Caco-2 (cell line): ENCODE data around the gene MGAT4A. TPM values are rescaled to one million over a fixed set of nuclear protein-coding genes. Genes with fewer than 3 reads are reported as not detected.

Source experiments
- BruUV-seq: library from RNA; stranded (reverse); fragments of 400-500 nt; replicated peaks from 2 replicates; lab custom pipeline; 2021; lab: Mats Ljungman, UMichigan
- CTCF ChIA-PET: fragments of 300-600 bp; sonication (Branson Sonifier 250); formaldehyde crosslinking; loops from one replicate; lab custom pipeline; 2022; ENCODE audit warnings: antibody characterized with exemption; lab: Charles Lee
- POLR2A ChIA-PET: fragments of 300-600 bp; sonication (Branson Sonifier 250); formaldehyde crosslinking; loops from one replicate; lab custom pipeline; 2022; ENCODE audit warnings: antibody characterized with exemption; lab: Charles Lee
- DNase-seq, 2 experiments: peaks; one replicate each; pipeline versions ENCODE4 v3.0.0 to v3.0.0-alpha.2; 2020 to 2022
- H3K27me3 ChIP-seq: replicated peaks from 2 replicates; pipeline ENCODE4 v1.6.0; 2011; ENCODE audit warnings: low read length; ENCODE audit not compliant: control insufficient read depth, insufficient read depth
- H3K36me3 ChIP-seq: 2 replicates; pipeline ENCODE4 v1.5.1; 2011; ENCODE audit warnings: low read length; ENCODE audit not compliant: control insufficient read depth, insufficient read depth
- H3K4me1 ChIP-seq: fragments of 250-450 bp; sonication (Bioruptor Pico); 2 replicates; pipeline ENCODE4 v1.5.1; 2020; ENCODE audit warnings: mild to moderate bottlenecking
- H3K4me3 ChIP-seq: 2 replicates; pipeline ENCODE4 v1.5.1; 2011; ENCODE audit warnings: low read depth, mild to moderate bottlenecking, control low read depth, low read length
- H3K9me3 ChIP-seq: fragments of 250-450 bp; sonication (Bioruptor Pico); 2 replicates; pipeline ENCODE4 v1.5.1; 2020; ENCODE audit warnings: mild to moderate bottlenecking, moderate library complexity
- H3K27ac Mint-ChIP-seq: one replicate; pipeline ENCODE4 v1.8.0; 2022; ENCODE audit warnings: mixed read lengths; ENCODE audit not compliant: unreplicated experiment
- H3K27me3 Mint-ChIP-seq: one replicate; pipeline ENCODE4 v1.8.0; 2022; ENCODE audit warnings: mixed read lengths; ENCODE audit not compliant: insufficient read depth, unreplicated experiment
- H3K36me3 Mint-ChIP-seq: one replicate; pipeline ENCODE4 v1.8.0; 2022; ENCODE audit warnings: mild to moderate bottlenecking, mixed read lengths; ENCODE audit not compliant: insufficient read depth, unreplicated experiment
- H3K4me1 Mint-ChIP-seq: one replicate; pipeline ENCODE4 v1.8.0; 2022; ENCODE audit warnings: low read depth, mixed read lengths; ENCODE audit not compliant: unreplicated experiment
- H3K4me3 Mint-ChIP-seq: one replicate; pipeline ENCODE4 v1.8.0; 2022; ENCODE audit warnings: mild to moderate bottlenecking, moderate library complexity, mixed read lengths; ENCODE audit not compliant: unreplicated experiment
- H3K9me3 Mint-ChIP-seq: one replicate; pipeline ENCODE4 v1.8.0; 2022; ENCODE audit warnings: mixed read lengths; ENCODE audit not compliant: unreplicated experiment
- CTCF ChIP-seq, 2 experiments: fragments of 200-600 bp in 1 of 2; IDR thresholded peaks; 1 replicate in 1 of 2; 2 replicates in 1 of 2; pipeline versions ENCODE4 v1.5.1 to v1.8.0; 2011 to 2022; ENCODE audit warnings: antibody characterized with exemption in 1 of 2, control low read depth in 1 of 2, inconsistent platforms in 1 of 2, low read depth in 1 of 2, low read length in 1 of 2, mild to moderate bottlenecking in 1 of 2, moderate library complexity in 1 of 2; ENCODE audit not compliant: insufficient read depth in 1 of 2, severe bottlenecking in 1 of 2, unreplicated experiment in 1 of 2
- intact Hi-C: fragments of 100-400 bp; cut with micrococcal nuclease; formaldehyde crosslinking; loops from one replicate; pipeline ENCODE4 v1.10.0; 2022; ENCODE audit not compliant: unreplicated experiment
- total RNA-seq: library from RNA; stranded (reverse); gene quantifications from 2 replicates; pipeline ENCODE4 v1.2.3, GENCODE V29; 2022

The MGAT4A gene
- total RNA-seq, 1 experiment from 2014 or later = 63.7 TPM

- BruUV-seq = TSS peak; percentile 38
- peak overlapping the region; percentile 86 for H3K4me3 Mint-ChIP-seq
- peaks cover 22% of the 10 kb centered on the region for H3K4me1 Mint-ChIP-seq
- peak in 1 of 2 experiments; percentile 35 for DNase-seq
- no peak for TF ChIP-seq CTCF (IDR thresholded peaks at IDR 0.05; ENCODE audit: insufficient read depth in 1 of 2, low read depth in 1 of 2, low read length in 1 of 2, severe bottlenecking in 1 of 2, unreplicated experiment in 1 of 2)
- H3K9me3 Mint-ChIP-seq = no peaks in the 10 kb centered on the region
- CTCF ChIA-PET = interaction anchor here (1.0 to 1.2 kb wide), 2 partner anchors 40 to 125 kb away, joined by 4 read pairs; no protein-coding TSS in a partner anchor
- peak overlapping the region; percentile 82 for H3K27ac Mint-ChIP-seq
- no peaks in the 10 kb centered on the region for H3K9me3 ChIP-seq
- H3K27me3 ChIP-seq = no peaks in the 10 kb centered on the region
- H3K36me3 Mint-ChIP-seq = peaks cover 31% of the 10 kb centered on the region
- POLR2A ChIA-PET = interaction anchor here (0.5 to 0.7 kb wide), 3 partner anchors 89 to 212 kb away, joined by 3 read pairs; no protein-coding TSS in a partner anchor
- H3K36me3 ChIP-seq = no peaks in the 10 kb centered on the region
- peak overlapping the region; percentile 78 for H3K4me3 ChIP-seq
- H3K4me1 ChIP-seq = peaks cover 5% of the 10 kb centered on the region
- intact Hi-C loops = loop anchor here (2.0 kb wide), 1 partner anchor 196 kb away; no protein-coding TSS in a partner anchor
- H3K27me3 Mint-ChIP-seq = no peaks in the 10 kb centered on the region
Measured at GRCh38 chr2:98608962-98609604, 121.8 kb downstream of the MGAT4A start.

- Mint-ChIP-seq H3K9me3 (no peaks in the 10 kb centered on the region), H3K27ac (peak within 1 kb of the TSS; percentile 82), H3K4me1 (peaks cover 22% of the 10 kb centered on the region), H3K36me3 (peaks cover 29% of the 10 kb centered on the region), H3K4me3 (peak within 1 kb of the TSS; percentile 86), H3K27me3 (no peaks in the 10 kb centered on the region)
- POLR2A ChIA-PET = interaction anchor here (0.7 kb wide), 2 partner anchors 186 to 213 kb away, joined by 3 read pairs; no protein-coding TSS in a partner anchor
- peak; percentile 90 to 94 for DNase-seq
- Histone ChIP-seq H3K27me3 (no peaks in the 10 kb centered on the region), H3K4me3 (peak within 1 kb of the TSS; percentile 78), H3K4me1 (peaks cover 5% of the 10 kb centered on the region), H3K36me3 (no peaks in the 10 kb centered on the region), H3K9me3 (no peaks in the 10 kb centered on the region)
- peak in 1 of 2 experiments; percentile 9 for TF ChIP-seq CTCF (IDR thresholded peaks at IDR 0.05; ENCODE audit: insufficient read depth in 1 of 2, low read depth in 1 of 2, low read length in 1 of 2, severe bottlenecking in 1 of 2, unreplicated experiment in 1 of 2)
- intact Hi-C loops = loop anchor here (2.0 kb wide), 1 partner anchor 196 kb away; no protein-coding TSS in a partner anchor
- no TSS peak for BruUV-seq
- CTCF ChIA-PET = interaction anchor here (1.0 to 1.2 kb wide), 2 partner anchors 41 to 124 kb away, joined by 4 read pairs; no protein-coding TSS in a partner anchor
Measured at GRCh38 chr2:98608116-98608961, 122.6 kb downstream of the MGAT4A start, which contains the start of the genes COA5 and UNC50. Gene COA5, minus strand, starts transcription at chr2:98608512. Its CDS starts 107 bp downstream, at chr2:98608405. Gene UNC50, plus strand, starts transcription at chr2:98608589. Its CDS starts 1,171 bp downstream, at chr2:98609760.

- TSS peak; percentile 58 for BruUV-seq
- Mint-ChIP-seq H3K27me3 (no peaks in the 10 kb centered on the region), H3K4me3 (peak overlapping the region; percentile 86), H3K9me3 (no peaks in the 10 kb centered on the region), H3K4me1 (peaks cover 22% of the 10 kb centered on the region), H3K27ac (peak overlapping the region; percentile 82), H3K36me3 (peaks cover 31% of the 10 kb centered on the region)
- TF ChIP-seq CTCF (IDR thresholded peaks at IDR 0.05; ENCODE audit: insufficient read depth in 1 of 2, low read depth in 1 of 2, low read length in 1 of 2, severe bottlenecking in 1 of 2, unreplicated experiment in 1 of 2) = no peak
- H3K4me1 ChIP-seq = peaks cover 5% of the 10 kb centered on the region
- no peaks in the 10 kb centered on the region for H3K27me3 ChIP-seq
- DNase-seq = no peak
- ChIA-PET POLR2A (no interaction called here), CTCF (no interaction called here)
- H3K36me3 ChIP-seq = no peaks in the 10 kb centered on the region
- H3K4me3 ChIP-seq = peak overlapping the region; percentile 78
- intact Hi-C loops = loop anchor here (2.0 kb wide), 1 partner anchor 195 kb away; no protein-coding TSS in a partner anchor
- H3K9me3 ChIP-seq = no peaks in the 10 kb centered on the region
Measured at GRCh38 chr2:98607741-98608115, 123.2 kb downstream of the MGAT4A start.
